Keratinocyte (primary cell): ENCODE measurements around the gene ATG10. TPM values are rescaled to one million over a fixed set of nuclear protein-coding genes. Genes with fewer than 3 reads are reported as not detected.
A peak's percentile ranks its signal among the peaks of the same experiment; 100 is the strongest.

Experiments
- DNase-seq: peaks from one replicate; pipeline ENCODE4 v3.0.0-alpha.2; 2011; ENCODE audit warnings: low read depth, missing footprints, low spot score
- FAIRE-seq: peaks from 2 replicates; lab custom pipeline; 2011; peaks lifted over from hg19 to GRCh38; lab: Jason Lieb, UNC
- H2AFZ ChIP-seq: 2 replicates; pipeline ENCODE4 v1.6.0; 2012; ENCODE audit warnings: low read length, control low read depth, inconsistent platforms; ENCODE audit not compliant: control insufficient read depth
- H3K27ac ChIP-seq: 2 replicates; pipeline ENCODE4 v1.5.1; 2011; ENCODE audit warnings: low read length; ENCODE audit not compliant: control insufficient read depth, insufficient read depth
- H3K27me3 ChIP-seq: 3 replicates; pipeline ENCODE4 v1.6.0; 2011; ENCODE audit warnings: low read length; ENCODE audit not compliant: control insufficient read depth, insufficient read depth; ENCODE audit errors: extremely low read depth
- H3K36me3 ChIP-seq, 2 experiments: 2 replicates in 1 of 2; 3 replicates in 1 of 2; pipeline ENCODE4 v1.5.1; 2011; ENCODE audit warnings: low read length in 2 of 2, mild to moderate bottlenecking in 1 of 2; ENCODE audit not compliant: control insufficient read depth in 2 of 2, insufficient read depth in 2 of 2; ENCODE audit errors: extremely low read depth in 1 of 2
- H3K4me1 ChIP-seq: 3 replicates; pipeline ENCODE4 v1.5.1; 2011; ENCODE audit warnings: low read length; ENCODE audit not compliant: control insufficient read depth, insufficient read depth; ENCODE audit errors: extremely low read depth
- H3K4me2 ChIP-seq: 3 replicates; pipeline ENCODE4 v1.6.0; 2011; ENCODE audit warnings: low read depth, low read length; ENCODE audit not compliant: control insufficient read depth, insufficient read depth; ENCODE audit errors: extremely low read depth
- H3K4me3 ChIP-seq, 3 experiments: fragments of 200-600 bp in 1 of 3; sonication (generic) in 1 of 3; 2 replicates in 2 of 3; 3 replicates in 1 of 3; pipeline ENCODE4 v1.5.1; 2011 to 2016; ENCODE audit warnings: low read length in 3 of 3, mild to moderate bottlenecking in 3 of 3, control low read depth in 2 of 3, inconsistent platforms in 1 of 3, low read depth in 1 of 3, mixed read lengths in 1 of 3, mixed run types in 1 of 3, moderate library complexity in 1 of 3; ENCODE audit not compliant: control insufficient read depth in 2 of 3, insufficient read depth in 2 of 3; ENCODE audit errors: extremely low read depth in 1 of 3
- H3K79me2 ChIP-seq: 2 replicates; pipeline ENCODE4 v1.6.0; 2012; ENCODE audit warnings: low read length; ENCODE audit not compliant: control insufficient read depth, insufficient read depth
- H3K9ac ChIP-seq: 3 replicates; pipeline ENCODE4 v1.6.0; 2011; ENCODE audit warnings: low read length; ENCODE audit not compliant: control insufficient read depth, insufficient read depth; ENCODE audit errors: extremely low read depth
- H3K9me1 ChIP-seq: 3 replicates; pipeline ENCODE4 v1.6.0; 2011; ENCODE audit warnings: low read length; ENCODE audit not compliant: control insufficient read depth, insufficient read depth; ENCODE audit errors: extremely low read depth
- H3K9me3 ChIP-seq: 2 replicates; pipeline ENCODE4 v1.5.1; 2012; ENCODE audit warnings: low read depth, low read length; ENCODE audit not compliant: control insufficient read depth
- H4K20me1 ChIP-seq: 3 replicates; pipeline ENCODE4 v1.6.0; 2011; ENCODE audit warnings: low read length; ENCODE audit not compliant: control insufficient read depth, insufficient read depth; ENCODE audit errors: extremely low read depth
- CTCF ChIP-seq, 3 experiments: IDR thresholded peaks in 1 of 3; conservative IDR thresholded peaks in 1 of 3; optimal IDR thresholded peaks in 1 of 3; 2 replicates in 2 of 3; 3 replicates in 1 of 3; pipeline versions ENCODE3 to v1.5.1; 2011; ENCODE audit warnings: low read length in 3 of 3, mild to moderate bottlenecking in 3 of 3, moderate library complexity in 2 of 3, control low read depth in 1 of 3, inconsistent platforms in 1 of 3; ENCODE audit not compliant: insufficient read depth in 2 of 3; ENCODE audit errors: extremely low read depth in 1 of 3
- EZH2 ChIP-seq: IDR thresholded peaks from one replicate; pipeline ENCODE4 v1.6.1; 2012; ENCODE audit warnings: inconsistent platforms, mild to moderate bottlenecking, low read length, moderate library complexity
- dilution Hi-C: fragments of 300-500 bp; cut with MboI; formaldehyde crosslinking; loops from one replicate; pipeline ENCODE4 v1.7.0; 2020; ENCODE audit warnings: low sequenced_read_pairs; ENCODE audit not compliant: extremely low pct_ligation_motif_present
- polyA plus RNA-seq, 5 experiments: library from polyadenylated mRNA; depleted of rRNA in 3 of 5; stranded (reverse) in 3 of 5; stranded (forward) in 1 of 5; unstranded in 1 of 5; fragments of >200 nt; gene quantifications; 1 replicate in 1 of 5; 2 replicates in 3 of 5; 3 replicates in 1 of 5; pipeline versions ENCODE4 v1.2.1 to v1.2.3, GENCODE V29; 2011 to 2012; ENCODE audit warnings: missing spikeins in 2 of 5, low read depth in 1 of 5, low replicate concordance in 1 of 5

The ATG10 gene
- polyA plus RNA-seq, 1 donor (not counting 4 experiments of a cell fraction or from before 2014, with no cell fraction given) = 5.4 TPM

GRCh38 chr5:81961651-81962440 lies 10.0 kb upstream of the ATG10 start:
- no peaks in the 10 kb centered on the region for H3K9me1 ChIP-seq
- H3K36me3 ChIP-seq = no peaks in the 10 kb centered on the region
- H3K4me1 ChIP-seq = no peaks in the 10 kb centered on the region
- dilution Hi-C loops = no loop called here
- no peak for TF ChIP-seq CTCF (optimal IDR thresholded peaks at IDR 0.05 in 1 of 3, IDR thresholded peaks at IDR 0.05 in 1 of 3, conservative IDR thresholded peaks at IDR 0.05 in 1 of 3; ENCODE audit: extremely low read depth in 1 of 3, insufficient read depth in 2 of 3, low read length in 3 of 3)
- TF ChIP-seq EZH2 = no peak
- no peaks in the 10 kb centered on the region for H3K79me2 ChIP-seq
- H4K20me1 ChIP-seq = no peaks in the 10 kb centered on the region
- no peak overlapping the region for H2AFZ ChIP-seq
- H3K4me2 ChIP-seq = no peak overlapping the region
- no peaks in the 10 kb centered on the region for H3K9me3 ChIP-seq
- no peak overlapping the region for H3K4me3 ChIP-seq
- FAIRE-seq = peak; percentile 23
- H3K9ac ChIP-seq = no peak overlapping the region
- no peaks in the 10 kb centered on the region for H3K27me3 ChIP-seq
- H3K27ac ChIP-seq = no peak overlapping the region
- DNase-seq = no peak

GRCh38 chr5:81963544-81963943 lies 8.3 kb upstream of the ATG10 start:
- DNase-seq (no peak), FAIRE-seq (peak; percentile 34)
- Histone ChIP-seq H3K4me1 (no peaks in the 10 kb centered on the region), H3K9me1 (no peaks in the 10 kb centered on the region), H3K4me3 (no peak overlapping the region), H3K9ac (no peak overlapping the region), H2AFZ (no peak overlapping the region), H3K79me2 (no peaks in the 10 kb centered on the region), H3K27ac (no peak overlapping the region), H3K27me3 (no peaks in the 10 kb centered on the region), H3K36me3 (no peaks in the 10 kb centered on the region), H3K4me2 (no peak overlapping the region), H3K9me3 (no peaks in the 10 kb centered on the region), H4K20me1 (no peaks in the 10 kb centered on the region)
- no peak for TF ChIP-seq CTCF (optimal IDR thresholded peaks at IDR 0.05 in 1 of 3, IDR thresholded peaks at IDR 0.05 in 1 of 3, conservative IDR thresholded peaks at IDR 0.05 in 1 of 3; ENCODE audit: extremely low read depth in 1 of 3, insufficient read depth in 2 of 3, low read length in 3 of 3)
- TF ChIP-seq EZH2 = no peak
- dilution Hi-C loops = no loop called here
